Ramos (cell line): Measurements from ENCODE around the gene MYO1D.

ENCODE experiments used
- in situ Hi-C: fragments of 300-500 bp; cut with MboI; formaldehyde crosslinking; loops from one replicate; pipeline ENCODE4 v1.14.3; 2022; ENCODE audit warnings: low sequenced_read_pairs; ENCODE audit not compliant: unreplicated experiment

The MYO1D gene

GRCh38 chr17:32699247-32699646 lies 177.7 kb downstream of the MYO1D start:
- in situ Hi-C loops = no loop called here

DNA sequence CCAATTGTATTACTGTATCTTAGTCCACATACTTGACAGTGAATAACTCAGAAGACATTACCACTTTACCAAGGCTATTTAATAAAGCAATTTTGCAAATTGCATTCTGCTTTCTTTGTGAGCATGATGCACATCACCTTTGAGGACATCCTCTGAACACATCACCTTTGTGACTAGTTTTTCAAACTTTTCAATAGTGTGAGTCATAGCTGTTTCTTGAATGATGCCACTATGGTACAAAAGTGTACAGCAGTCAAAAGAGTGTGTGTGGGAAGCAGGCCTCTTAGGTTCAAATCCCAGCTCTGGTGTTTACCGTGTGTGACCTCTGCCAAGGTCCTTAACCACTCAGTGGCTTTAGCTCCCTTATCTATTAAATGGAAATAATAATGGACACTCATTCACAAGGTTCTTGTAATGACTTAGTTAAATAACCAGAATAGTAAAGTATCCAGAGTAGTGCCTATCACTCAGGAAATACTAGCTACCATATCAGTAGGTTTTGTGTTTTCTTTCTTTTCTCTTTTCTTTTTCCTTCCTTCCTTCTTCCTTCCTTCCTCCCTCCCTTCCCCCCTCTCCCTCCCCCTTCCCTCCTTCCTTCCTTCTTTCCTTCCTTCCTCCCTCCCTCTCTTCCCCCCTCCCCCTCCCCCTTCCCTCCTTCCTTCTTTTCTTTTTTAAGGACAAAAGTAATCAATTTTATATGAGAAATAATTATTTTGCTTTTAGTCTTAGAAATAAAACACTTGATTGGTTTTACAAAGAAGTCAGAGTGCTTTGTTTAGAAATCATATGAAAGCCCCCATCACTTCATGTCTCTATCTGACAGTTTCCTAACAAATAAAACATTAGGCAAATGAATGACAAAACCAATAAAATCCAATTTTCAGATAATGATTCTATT lies 178.9 kb downstream of the MYO1D start:
- in situ Hi-C loops = no loop called here

GRCh38 chr17:32696426-32696825 lies 180.5 kb downstream of the MYO1D start:
- in situ Hi-C loops = no loop called here

DNA sequence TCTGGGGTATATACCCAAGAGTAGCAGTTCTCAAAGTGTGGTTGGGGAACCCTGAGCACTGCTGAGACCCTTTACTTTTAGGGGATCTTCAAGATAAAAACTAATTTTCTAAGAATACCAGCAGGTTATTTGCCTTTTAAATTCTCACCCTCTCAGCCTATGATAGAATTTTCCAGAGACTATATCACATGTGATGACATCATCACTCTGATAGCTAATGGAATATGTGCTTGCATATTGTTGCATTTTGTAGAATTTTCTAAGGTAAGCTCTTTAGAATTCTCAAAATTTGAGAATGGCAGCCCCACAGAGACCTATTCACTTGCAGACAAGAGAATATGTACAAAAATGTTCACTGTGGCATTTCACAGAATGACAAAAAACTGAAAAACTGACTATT lies 181.1 kb downstream of the MYO1D start:
- in situ Hi-C loops = no loop called here

- in situ Hi-C loops = no loop called here
Observed at GRCh38 chr17:32693194-32693897, 183.6 kb downstream of the MYO1D start.

DNA sequence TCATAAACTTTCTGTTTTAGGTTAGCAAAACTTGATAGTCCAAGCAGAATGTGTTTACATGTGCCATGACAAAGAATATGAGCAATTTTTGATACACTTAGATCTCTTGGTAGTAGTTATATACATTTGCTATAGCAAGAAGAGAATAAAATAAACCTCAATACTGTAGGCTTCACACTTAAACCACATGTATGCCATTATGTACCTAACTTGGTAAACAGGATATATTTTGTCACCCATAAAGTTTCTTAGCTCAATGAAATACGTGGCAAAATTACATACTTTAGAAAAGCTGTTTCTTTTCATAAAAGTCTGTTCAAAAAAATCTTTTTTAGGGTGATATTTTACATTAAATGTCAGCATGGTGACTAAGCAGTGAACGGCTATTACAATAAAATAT lies 184.7 kb downstream of the MYO1D start:
- in situ Hi-C loops = no loop called here

DNA sequence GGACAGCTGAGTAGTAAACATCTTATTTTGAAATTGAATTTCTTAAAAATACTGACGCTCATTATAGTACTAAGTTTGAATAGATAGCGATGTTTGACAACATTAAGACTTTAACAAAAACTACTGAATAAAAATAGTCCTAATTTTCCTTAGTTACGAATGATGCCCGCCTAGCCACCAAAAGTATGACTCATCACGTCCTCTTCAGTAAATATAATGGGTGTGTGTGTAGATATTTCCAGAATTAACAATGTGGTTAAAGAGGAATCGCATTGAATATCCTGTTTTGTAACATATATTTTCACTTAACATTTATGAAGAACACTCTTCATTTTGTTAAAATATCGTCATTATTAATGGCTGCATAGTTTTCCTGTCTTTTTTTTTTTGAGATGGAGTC lies 187.6 kb downstream of the MYO1D start:
- in situ Hi-C loops = no loop called here

DNA sequence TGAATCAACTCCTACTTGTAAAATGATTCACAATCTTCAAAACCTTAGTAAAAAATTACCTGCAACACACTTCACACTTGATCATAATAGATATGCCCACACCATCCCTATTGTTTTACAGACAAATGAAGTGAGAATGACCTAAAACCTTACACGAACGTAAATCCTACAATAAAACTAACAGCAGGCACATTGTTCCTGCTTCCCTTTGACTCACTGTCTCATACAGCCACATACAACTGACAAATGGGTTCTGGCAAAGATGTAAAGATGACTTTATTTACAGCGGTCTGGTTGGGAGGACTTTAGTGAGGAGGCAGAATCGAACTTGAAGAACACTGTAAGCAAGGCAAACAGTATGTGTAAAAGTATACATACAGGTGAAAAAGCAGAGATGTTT lies 188.7 kb downstream of the MYO1D start:
- in situ Hi-C loops = no loop called here

DNA sequence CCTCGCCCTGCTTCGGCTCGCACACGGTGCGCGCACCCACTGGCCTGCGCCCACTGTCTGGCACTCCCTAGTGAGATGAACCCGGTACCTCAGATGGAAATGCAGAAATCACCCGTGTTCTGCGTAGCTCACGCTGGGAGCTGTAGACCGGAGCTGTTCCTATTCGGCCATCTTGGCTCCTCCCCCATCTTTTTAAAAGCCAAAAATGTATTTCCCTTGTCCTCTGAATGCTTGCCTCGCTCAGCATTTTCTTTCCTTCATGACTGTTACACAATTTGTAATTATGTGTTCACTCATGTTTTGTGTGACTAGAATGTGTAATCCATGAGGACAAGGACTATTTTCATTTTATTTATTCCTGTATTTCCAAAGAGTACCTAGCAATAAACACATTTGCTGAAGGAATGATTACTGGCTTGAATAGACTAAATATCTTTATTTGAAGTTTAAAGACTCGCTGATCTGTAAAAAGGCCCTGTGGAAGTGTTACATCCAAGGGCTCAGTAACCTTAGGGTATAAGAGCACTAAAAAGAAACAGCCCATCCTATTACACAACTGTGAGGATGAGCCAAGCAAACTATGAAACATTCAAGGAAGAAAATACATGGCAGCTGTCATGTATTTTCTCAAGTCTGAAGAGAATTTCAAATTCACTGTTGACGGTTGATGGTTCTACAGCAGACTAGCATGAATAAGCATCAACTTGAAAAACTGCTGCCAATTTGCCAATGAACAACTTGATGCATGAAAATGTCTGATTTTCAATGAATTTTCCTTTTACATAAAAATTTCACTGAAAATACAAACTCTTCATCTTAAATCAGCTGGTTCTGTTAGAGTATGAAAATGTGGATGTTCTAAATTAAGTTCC lies 192.6 kb downstream of the MYO1D start:
- in situ Hi-C loops = no loop called here

- in situ Hi-C loops = no loop called here
Observed at GRCh38 chr17:32673964-32674363, 203.0 kb downstream of the MYO1D start.

DNA sequence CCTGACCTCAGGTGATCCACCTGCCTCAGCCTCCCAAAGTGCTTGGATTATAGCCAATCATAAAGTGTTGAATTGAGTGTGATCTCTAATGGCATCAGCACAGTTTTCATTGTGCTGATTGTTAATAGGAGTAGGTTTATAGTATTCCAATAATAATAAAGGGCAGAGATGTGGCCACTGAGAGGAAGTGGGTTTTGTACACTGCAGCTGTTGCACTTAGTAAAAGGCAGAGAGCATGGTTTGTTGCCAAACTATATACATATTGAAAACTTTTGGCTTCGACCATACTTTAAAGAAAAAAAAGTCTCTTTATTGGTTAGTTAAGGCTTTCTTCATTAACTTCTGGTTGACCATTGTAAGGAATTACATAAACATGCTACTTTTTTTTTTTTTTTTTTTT lies 204.2 kb downstream of the MYO1D start:
- in situ Hi-C loops = no loop called here

DNA sequence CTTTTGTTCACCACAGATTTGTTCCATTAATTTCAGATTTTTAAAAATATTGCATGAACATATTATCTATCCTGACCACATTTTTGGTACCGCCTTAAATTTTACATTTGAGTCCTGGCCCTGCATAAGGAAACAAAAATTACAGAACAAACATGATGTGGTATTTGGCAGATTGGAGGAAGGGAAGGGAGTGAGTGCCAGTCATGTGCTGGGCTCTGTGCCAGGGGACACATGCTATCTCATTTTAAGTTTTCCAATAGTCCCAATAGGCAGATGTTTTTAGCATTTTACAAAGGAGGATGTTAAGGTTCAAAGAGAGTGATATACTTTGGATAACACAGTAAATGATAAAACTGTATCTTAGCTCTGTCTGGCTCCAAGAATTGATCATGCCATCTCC lies 205.0 kb downstream of the MYO1D start:
- in situ Hi-C loops = no loop called here

DNA sequence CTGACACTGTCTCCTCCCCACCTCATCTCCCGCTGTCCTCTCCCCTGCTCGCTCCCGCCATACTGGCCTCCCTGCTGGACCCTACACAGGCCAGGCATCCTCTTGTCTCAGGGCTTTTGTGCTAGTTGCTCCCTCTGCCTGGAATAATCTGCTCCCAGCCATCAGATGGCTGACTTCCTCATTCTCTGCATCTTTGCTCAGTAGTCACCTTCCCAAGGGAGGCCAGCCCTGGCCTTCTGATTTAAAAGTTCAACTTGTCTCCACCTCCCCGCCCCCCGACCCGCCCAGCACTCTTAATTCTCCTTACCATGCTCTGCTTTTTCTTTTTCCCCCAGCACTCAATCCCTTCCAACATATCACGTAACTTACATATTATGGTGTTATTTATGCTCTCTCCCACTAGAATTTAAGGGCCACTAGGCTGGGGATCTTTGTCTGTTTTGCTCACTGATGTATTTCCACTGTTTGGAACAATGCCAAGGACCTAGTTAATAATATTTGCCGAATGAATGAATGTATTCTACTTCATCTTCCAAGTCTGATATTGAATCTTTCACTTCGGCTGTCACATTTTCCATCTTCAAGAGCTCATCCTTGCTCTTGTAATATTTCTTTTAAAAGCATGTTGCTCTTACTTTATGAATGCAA lies 211.9 kb downstream of the MYO1D start:
- in situ Hi-C loops = no loop called here

DNA sequence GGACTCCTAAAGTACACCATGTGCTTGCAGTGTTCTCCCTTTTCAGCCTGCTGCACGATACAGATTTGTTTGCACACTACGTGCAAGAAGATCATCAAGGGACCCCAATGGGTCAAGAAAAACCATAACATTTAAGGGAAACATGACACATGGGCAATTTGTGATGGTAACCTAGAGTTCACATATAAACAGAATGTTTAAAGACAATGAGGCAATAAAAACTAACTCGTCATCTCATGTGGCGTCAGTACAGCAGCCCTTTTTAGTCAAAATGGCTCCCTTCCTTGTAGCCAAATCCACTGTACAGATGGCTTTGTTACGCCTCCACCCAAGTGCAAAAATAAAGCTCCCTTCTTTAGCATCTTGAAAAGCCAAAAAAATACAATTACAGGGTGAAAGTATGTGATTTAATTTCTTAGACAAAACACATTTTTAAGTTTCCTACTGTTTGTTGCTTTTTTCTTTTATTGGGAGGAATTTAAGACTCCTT lies 216.4 kb downstream of the MYO1D start:
- in situ Hi-C loops = no loop called here

- in situ Hi-C loops = no loop called here
Observed at GRCh38 chr17:32659419-32659842, 217.5 kb downstream of the MYO1D start.

- in situ Hi-C loops = no loop called here
Observed at GRCh38 chr17:32658470-32659418, 218.2 kb downstream of the MYO1D start.

DNA sequence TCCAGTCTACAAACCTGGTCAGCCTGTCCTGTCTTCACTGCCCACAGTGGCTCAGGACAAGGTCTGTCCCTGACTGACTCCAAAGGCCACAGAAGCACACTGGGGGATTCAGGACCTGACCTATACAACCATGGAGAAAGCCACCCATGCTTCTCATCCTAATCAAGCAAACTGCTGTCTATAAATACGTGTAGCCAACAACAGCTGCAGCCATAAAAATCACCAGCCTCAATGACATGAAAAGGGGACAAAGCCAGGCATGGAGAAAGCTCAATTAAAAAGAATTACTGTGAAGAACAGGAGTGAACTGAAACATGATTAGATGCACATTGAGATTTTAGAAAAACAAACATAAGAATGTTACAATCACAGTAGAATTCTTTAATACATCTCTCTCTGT lies 220.0 kb downstream of the MYO1D start:
- in situ Hi-C loops = no loop called here

GRCh38 chr17:32654324-32654723 lies 222.6 kb downstream of the MYO1D start:
- in situ Hi-C loops = no loop called here

- in situ Hi-C loops = no loop called here
Observed at GRCh38 chr17:32651084-32651483, 225.8 kb downstream of the MYO1D start.
